Measurements from ENCODE around the gene KIAA1143.

- TF ChIP-seq, protein P1, sequence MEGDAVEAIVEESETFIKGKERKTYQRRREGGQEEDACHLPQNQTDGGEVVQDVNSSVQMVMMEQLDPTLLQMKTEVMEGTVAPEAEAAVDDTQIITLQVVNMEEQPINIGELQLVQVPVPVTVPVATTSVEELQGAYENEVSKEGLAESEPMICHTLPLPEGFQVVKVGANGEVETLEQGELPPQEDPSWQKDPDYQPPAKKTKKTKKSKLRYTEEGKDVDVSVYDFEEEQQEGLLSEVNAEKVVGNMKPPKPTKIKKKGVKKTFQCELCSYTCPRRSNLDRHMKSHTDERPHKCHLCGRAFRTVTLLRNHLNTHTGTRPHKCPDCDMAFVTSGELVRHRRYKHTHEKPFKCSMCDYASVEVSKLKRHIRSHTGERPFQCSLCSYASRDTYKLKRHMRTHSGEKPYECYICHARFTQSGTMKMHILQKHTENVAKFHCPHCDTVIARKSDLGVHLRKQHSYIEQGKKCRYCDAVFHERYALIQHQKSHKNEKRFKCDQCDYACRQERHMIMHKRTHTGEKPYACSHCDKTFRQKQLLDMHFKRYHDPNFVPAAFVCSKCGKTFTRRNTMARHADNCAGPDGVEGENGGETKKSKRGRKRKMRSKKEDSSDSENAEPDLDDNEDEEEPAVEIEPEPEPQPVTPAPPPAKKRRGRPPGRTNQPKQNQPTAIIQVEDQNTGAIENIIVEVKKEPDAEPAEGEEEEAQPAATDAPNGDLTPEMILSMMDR (IDR thresholded peaks at IDR 0.05), result no peak
- peak; percentile 64 to 92 (median 83) for TF ChIP-seq POLR2AphosphoS5 (IDR thresholded peaks at IDR 0.05)
- peak in 1 of 4 donors; percentile 53 for TF ChIP-seq EP300 (IDR thresholded peaks at IDR 0.05)
- peak in 1 of 2 donors; percentile 34 for TF ChIP-seq POLR2A (IDR thresholded peaks at IDR 0.05)
These were observed at the start of gene KIAA1143, which contains the start of gene KIF15 for GRCh38 chr3:44761424-44762169.
